Right atrium auricular region (tissue), 2 donors: ENCODE measurements around the gene NKX1-1. TPM values are rescaled to one million over a fixed set of nuclear protein-coding genes. Genes with fewer than 3 reads are reported as not detected.

Experiments used
- DNase-seq: peaks from one replicate; pipeline ENCODE4 v3.0.0-alpha.2; 2019; ENCODE audit warnings: low spot score
- H3K27ac ChIP-seq, 2 donors: fragments of 200-600 bp; sonication (generic); 1 replicate in 1 of 2; 2 replicates in 1 of 2; pipeline ENCODE4 v1.5.1; 2016 to 2019
- H3K27me3 ChIP-seq, 2 donors: fragments of 200-600 bp; sonication (generic); one replicate each; pipeline versions ENCODE4 v1.5.1 to v1.6.0; 2017 to 2019
- H3K36me3 ChIP-seq: fragments of 200-600 bp; sonication (generic); one replicate; pipeline ENCODE4 v1.5.1; 2016
- H3K4me1 ChIP-seq, 2 donors: fragments of 200-600 bp; sonication (generic); one replicate each; pipeline versions ENCODE4 v1.5.1 to v1.6.0; 2017 to 2019
- H3K4me3 ChIP-seq, 2 donors: fragments of 200-600 bp; sonication (generic); 1 replicate in 1 of 2; 2 replicates in 1 of 2; pipeline ENCODE4 v1.5.1; 2017 to 2019; ENCODE audit warnings: mild to moderate bottlenecking in 1 of 2, moderate library complexity in 1 of 2
- H3K9me3 ChIP-seq, 2 donors: fragments of 200-600 bp; sonication (generic); one replicate each; pipeline ENCODE4 v1.5.1; 2019
- total RNA-seq, 2 donors: library from RNA; depleted of rRNA; stranded (reverse); fragments of >200 nt; gene quantifications; one replicate each; pipeline ENCODE4 v1.1.0, GENCODE V29; 2016
- TF ChIP-seq, protein P1 (sequence below), 2 donors: fragments of 200-600 bp; sonication (generic); IDR thresholded peaks; one replicate each; pipeline ENCODE4 v1.5.1; 2019; ENCODE audit warnings: antibody characterized with exemption in 2 of 2

The NKX1-1 gene
- total RNA-seq, 2 donors from 2014 or later = not detected

- TF ChIP-seq, protein P1, sequence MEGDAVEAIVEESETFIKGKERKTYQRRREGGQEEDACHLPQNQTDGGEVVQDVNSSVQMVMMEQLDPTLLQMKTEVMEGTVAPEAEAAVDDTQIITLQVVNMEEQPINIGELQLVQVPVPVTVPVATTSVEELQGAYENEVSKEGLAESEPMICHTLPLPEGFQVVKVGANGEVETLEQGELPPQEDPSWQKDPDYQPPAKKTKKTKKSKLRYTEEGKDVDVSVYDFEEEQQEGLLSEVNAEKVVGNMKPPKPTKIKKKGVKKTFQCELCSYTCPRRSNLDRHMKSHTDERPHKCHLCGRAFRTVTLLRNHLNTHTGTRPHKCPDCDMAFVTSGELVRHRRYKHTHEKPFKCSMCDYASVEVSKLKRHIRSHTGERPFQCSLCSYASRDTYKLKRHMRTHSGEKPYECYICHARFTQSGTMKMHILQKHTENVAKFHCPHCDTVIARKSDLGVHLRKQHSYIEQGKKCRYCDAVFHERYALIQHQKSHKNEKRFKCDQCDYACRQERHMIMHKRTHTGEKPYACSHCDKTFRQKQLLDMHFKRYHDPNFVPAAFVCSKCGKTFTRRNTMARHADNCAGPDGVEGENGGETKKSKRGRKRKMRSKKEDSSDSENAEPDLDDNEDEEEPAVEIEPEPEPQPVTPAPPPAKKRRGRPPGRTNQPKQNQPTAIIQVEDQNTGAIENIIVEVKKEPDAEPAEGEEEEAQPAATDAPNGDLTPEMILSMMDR (IDR thresholded peaks at IDR 0.05) = no peak
- no peaks in the 10 kb centered on the region for H3K36me3 ChIP-seq
- no peaks in the 10 kb centered on the region for H3K4me1 ChIP-seq
- no peaks in the 10 kb centered on the region for H3K27me3 ChIP-seq
- no peaks in the 10 kb centered on the region for H3K9me3 ChIP-seq
- no peak overlapping the region for H3K27ac ChIP-seq
- H3K4me3 ChIP-seq = no peak overlapping the region
- no peak for DNase-seq
These were observed 43.8 kb upstream of the NKX1-1 start for GRCh38 chr4:1449833-1450741.

- Histone ChIP-seq H3K4me3 (no peak overlapping the region), H3K27me3 (no peaks in the 10 kb centered on the region), H3K9me3 (no peaks in the 10 kb centered on the region), H3K4me1 (no peaks in the 10 kb centered on the region), H3K27ac (no peak overlapping the region), H3K36me3 (no peaks in the 10 kb centered on the region)
- no peak for DNase-seq
- TF ChIP-seq, protein P1 (IDR thresholded peaks at IDR 0.05) = no peak
These were observed 43.2 kb upstream of the NKX1-1 start for GRCh38 chr4:1449475-1449832.

GRCh38 chr4:1448589-1449420 is 42.6 kb upstream of the NKX1-1 start:
- H3K27ac ChIP-seq = no peak overlapping the region
- no peaks in the 10 kb centered on the region for H3K36me3 ChIP-seq
- DNase-seq = no peak
- H3K9me3 ChIP-seq = no peaks in the 10 kb centered on the region
- H3K4me1 ChIP-seq = no peaks in the 10 kb centered on the region
- H3K27me3 ChIP-seq = no peaks in the 10 kb centered on the region
- H3K4me3 ChIP-seq = no peak overlapping the region
- TF ChIP-seq, protein P1 (IDR thresholded peaks at IDR 0.05) = no peak

GRCh38 chr4:1447676-1448588 is 41.7 kb upstream of the NKX1-1 start:
- TF ChIP-seq, protein P1 (IDR thresholded peaks at IDR 0.05) = no peak
- DNase-seq = peak; percentile 21
- H3K27me3 ChIP-seq = no peaks in the 10 kb centered on the region

More at GRCh38 chr4:1447676-1448588, 41.7 kb upstream of the NKX1-1 start:
- no peaks in the 10 kb centered on the region for H3K36me3 ChIP-seq
- H3K4me1 ChIP-seq = no peaks in the 10 kb centered on the region
- no peak overlapping the region for H3K27ac ChIP-seq
- H3K9me3 ChIP-seq = no peaks in the 10 kb centered on the region
- H3K4me3 ChIP-seq = no peak overlapping the region
